Keratinocyte (primary cell): ENCODE results near the gene LARGE1.

ENCODE experiments used
- EZH2 ChIP-seq: IDR thresholded peaks from one replicate; pipeline ENCODE4 v1.6.1; 2012; ENCODE audit warnings: inconsistent platforms, mild to moderate bottlenecking, low read length, moderate library complexity
- TF ChIP-seq, protein P1 (sequence below), 3 experiments: IDR thresholded peaks in 1 of 3; conservative IDR thresholded peaks in 1 of 3; optimal IDR thresholded peaks in 1 of 3; 2 replicates in 2 of 3; 3 replicates in 1 of 3; pipeline versions ENCODE3 to v1.5.1; 2011; ENCODE audit warnings: low read length in 3 of 3, mild to moderate bottlenecking in 3 of 3, moderate library complexity in 2 of 3, control low read depth in 1 of 3, inconsistent platforms in 1 of 3; ENCODE audit not compliant: insufficient read depth in 2 of 3; ENCODE audit errors: extremely low read depth in 1 of 3

DNA sequence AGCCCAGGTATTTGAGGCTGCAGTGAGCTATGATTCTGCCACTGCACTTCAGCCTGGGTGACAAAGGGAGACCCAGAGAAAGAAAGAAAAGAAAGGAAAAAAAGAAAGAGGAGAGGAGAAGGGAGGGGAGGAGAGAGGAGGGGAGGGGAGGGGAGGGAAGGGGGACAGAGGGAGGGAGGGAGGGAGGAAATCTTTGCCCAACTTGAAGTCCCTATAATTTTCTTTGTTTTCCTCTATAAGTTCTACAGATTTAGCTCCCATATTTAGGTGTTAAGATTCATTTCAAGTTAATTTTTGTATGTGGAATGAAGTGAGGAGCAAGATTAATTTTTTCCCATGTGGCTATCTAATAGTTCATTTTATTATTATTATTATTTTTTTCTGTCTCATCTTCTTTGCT is 328.3 kb downstream of the LARGE1 start:
- TF ChIP-seq, protein P1, sequence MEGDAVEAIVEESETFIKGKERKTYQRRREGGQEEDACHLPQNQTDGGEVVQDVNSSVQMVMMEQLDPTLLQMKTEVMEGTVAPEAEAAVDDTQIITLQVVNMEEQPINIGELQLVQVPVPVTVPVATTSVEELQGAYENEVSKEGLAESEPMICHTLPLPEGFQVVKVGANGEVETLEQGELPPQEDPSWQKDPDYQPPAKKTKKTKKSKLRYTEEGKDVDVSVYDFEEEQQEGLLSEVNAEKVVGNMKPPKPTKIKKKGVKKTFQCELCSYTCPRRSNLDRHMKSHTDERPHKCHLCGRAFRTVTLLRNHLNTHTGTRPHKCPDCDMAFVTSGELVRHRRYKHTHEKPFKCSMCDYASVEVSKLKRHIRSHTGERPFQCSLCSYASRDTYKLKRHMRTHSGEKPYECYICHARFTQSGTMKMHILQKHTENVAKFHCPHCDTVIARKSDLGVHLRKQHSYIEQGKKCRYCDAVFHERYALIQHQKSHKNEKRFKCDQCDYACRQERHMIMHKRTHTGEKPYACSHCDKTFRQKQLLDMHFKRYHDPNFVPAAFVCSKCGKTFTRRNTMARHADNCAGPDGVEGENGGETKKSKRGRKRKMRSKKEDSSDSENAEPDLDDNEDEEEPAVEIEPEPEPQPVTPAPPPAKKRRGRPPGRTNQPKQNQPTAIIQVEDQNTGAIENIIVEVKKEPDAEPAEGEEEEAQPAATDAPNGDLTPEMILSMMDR (optimal IDR thresholded peaks at IDR 0.05 in 1 of 3, IDR thresholded peaks at IDR 0.05 in 1 of 3, conservative IDR thresholded peaks at IDR 0.05 in 1 of 3; ENCODE audit: extremely low read depth in 1 of 3, insufficient read depth in 2 of 3, low read length in 3 of 3), result no peak
- no peak for TF ChIP-seq EZH2
